GM21786 (cell line): Measurements from ENCODE around the gene ANKLE2.
"Not testable (repeated sequence)": the region's sequence is repeated elsewhere in the genome, so short reads cannot be mapped to it uniquely, and the experiment has no call there.

Experiments
- ATAC-seq: cut with Tn5 transposase; IDR thresholded peaks from one replicate; pipeline ENCODE4 v1.9.1; 2021; ENCODE audit not compliant: unreplicated experiment

Gene ANKLE2

DNA sequence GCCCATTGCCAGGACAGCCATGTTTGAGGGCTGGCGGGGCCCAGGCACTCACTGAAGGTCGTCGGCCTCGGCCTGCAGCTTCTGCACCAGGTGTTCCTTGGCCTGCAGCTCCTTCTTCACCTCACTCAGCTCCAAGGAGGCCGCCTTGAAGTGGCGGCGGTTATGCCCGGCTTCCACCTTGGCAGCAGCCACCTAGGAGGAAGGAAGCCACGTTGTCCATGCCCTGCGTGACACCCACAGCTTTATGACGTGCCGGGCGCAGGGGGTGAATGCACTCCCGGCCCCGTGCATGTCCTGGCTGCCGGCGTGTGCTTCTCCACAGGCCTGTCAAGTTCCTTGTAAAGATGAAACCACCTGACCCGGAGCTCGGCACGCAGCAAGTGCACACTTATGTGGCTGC, 16.0 kb upstream of the ANKLE2 start:
- ATAC-seq = no peak

DNA sequence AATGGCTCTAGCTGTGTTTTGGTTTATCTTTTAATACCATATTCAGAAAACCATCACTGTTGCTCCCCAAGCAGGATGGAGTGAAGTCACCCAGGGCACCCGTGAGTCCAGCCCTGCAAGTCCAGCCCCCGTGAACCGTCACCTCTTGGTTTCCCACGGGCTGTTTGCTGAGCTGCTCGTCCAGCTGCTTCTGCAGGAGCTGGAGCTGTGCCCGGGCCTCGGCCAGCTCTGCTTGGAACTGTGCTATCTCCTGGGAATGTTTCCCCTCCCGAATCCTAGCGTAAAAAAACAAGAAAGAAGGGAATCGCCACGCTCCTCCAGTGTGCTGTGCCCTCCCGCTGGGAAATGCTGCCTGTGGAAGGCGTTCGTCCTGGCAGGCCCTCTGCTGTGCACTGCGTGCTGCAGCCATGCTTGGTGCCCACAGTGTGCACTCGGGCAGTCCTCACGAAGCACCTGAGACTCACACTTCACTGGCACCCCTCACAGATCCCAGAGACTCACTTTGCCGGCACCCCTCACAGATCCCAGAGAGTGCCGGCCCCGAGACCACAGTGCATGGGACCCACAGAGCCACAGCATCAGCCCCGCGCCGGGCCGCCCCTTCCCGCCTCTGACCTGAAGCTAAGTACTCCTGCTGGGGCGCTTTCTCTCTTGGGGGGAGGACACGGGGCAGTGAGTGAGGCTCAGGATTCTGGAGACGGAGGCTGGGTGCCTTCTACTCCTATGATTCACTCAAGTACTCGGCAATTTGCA, 15.4 kb upstream of the ANKLE2 start:
- no peak for ATAC-seq

DNA sequence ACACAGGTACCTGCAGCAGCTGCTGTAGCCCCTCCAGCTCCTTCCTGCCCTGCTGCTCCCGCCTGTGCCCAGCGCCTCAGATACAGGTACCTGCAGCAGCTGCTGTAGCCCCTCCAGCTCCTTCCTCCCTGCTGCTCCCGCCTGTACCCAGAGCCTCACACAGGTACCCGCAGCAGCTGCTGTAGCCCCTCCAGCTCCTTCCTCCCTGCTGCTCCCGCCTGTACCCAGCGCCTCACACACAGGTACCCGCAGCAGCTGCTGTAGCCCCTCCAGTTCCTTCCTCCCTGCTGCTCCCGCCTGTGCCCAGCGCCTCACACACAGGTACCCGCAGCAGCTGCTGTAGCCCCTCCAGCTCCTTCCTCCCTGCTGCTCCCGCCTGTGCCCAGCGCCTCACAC, 14.6 kb upstream of the ANKLE2 start:
- not testable (repeated sequence) for ATAC-seq

GRCh38 chr12:132775502-132776229, 14.0 kb upstream of the ANKLE2 start:
- ATAC-seq = no peak

DNA sequence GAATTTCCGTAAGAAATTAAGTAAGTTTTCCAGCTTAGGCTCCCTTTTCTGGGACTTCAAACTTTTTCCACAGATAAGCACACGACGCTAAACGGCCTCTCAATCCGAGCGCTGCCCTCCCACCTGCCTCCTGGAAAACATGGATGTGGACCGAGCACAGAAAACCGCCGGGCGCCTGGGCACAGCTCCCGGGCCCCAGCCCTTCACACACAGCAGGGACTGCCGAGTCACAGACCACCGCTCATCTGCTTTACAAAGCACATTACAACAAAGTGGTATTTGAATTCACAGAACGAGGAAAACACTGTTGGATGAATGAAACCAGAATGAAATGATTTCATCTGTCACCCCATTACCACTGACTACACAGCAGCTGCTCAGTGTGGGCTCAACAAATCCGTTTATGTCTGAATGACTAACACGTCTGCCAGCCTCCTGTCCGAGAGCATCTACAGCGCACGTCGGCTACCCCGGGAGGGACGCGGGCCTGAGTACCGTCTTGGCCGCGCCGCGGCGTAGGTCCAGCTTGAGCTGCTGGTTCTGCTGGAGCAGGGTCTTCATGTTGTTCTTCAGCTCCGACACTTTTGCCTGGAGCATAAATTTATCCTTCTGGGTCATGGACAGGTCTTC, 13.1 kb upstream of the ANKLE2 start:
- no peak for ATAC-seq

DNA sequence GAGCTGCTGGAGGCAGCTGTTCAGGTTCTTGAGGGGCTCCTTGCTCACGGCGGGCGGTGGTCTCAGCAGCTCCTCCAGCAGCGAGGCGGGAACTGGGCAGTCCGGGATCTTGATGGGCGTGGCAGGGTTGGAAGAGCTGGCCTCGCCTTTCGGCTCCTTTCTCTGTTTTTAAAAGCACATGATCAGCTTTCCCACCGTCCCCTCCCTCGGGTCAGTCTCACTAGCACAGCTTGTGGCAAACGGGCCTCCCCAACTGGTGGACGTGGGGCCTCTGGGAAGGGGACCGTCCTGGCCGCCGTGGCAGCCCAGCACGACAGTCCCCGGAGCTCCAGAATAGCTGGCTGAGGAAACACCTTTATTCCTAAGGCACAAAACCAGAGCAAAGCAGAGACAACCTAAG, 12.5 kb upstream of the ANKLE2 start:
- ATAC-seq = no peak

DNA sequence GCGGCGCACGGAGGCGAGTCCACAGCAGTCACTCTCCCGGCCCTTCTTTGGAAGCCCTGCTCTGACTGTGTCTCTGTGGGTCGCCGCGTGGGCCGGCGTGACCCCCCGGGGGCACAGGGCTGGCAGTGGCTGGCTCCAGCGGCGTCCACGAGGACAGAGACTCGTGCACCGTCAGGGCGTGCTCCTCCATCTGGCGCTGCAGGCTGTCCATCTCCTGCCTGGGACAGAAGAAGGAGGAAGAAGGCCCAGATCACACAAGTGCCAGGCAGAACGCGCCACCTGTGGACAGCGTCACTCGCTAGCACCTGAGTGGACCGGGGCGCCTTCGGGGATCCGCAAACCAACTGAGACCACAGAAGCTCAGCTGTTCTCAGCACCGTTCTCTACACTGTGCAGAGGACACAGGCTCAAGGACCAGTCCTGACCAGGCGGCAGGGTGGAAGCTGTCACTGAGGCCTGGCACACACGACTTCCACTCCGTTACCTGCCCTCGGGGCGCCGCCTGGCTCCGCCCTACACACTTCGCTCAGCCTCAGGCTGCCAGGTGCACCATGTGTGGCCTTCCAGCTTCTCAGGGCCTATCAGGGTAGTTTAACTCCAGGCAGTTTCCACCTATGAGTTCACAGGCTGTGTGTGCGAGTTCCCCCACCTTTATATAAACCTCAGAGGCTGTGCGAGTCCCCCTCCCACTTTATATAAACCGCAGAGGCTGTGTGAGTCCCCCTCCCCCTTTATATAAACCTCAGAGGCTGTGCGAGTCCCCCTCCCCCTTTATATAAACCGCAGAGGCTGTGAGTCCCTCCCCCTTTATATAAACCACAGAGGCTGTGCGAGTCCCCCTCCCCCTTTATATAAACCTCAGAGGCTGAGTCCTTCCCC, 11.7 kb upstream of the ANKLE2 start:
- no peak for ATAC-seq

DNA sequence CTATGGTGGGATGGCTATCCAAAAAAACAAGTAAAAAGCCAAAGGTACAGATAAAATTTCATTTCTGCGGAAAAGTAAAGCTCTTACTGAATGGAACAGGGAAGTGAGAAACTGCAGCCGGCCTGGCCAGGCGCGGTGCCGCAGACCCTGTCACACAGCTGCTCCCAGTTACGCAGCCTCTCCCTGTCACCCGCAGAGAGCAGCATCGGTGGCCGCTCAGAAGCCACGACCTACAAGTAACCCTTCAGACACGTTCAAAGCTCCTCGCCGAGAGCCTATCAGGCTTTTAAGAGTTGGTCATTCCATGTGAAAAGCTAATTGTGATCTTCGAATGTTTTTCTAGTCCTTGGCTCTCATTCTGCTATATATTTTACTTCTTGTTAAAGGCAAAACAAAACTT, 11.0 kb upstream of the ANKLE2 start:
- no peak for ATAC-seq

DNA sequence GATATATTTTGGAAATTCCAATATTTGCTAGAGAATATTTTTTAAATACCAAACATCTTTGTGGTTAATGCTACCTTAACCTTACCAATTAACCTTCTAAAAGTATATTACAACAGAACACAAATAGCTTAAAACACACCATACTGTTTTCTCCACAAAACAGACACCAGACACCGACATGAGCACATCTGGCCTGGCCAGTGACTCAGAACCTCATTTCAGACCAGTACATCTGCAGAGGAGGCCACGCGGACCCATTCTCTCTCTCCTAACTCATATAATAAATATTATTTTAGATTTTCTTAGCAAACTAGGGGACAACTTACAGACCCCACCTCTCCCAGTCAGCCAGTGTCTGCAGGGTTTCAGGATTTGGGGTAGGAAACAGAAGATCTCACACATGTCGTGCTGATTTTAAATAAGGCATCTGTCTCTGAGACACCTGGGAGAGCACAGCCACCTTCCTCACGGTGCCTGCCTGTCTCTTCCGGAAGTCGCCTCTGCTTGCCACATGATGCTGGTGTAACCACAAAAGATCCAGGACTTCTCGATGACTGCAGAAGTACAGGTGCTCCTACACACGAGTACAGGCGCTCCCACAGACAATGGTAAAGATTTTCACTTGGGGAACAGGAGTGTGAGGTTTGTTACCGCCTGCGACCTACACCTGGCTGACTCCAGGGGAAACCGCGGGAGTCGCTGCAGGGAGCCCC, 9.7 kb upstream of the ANKLE2 start:
- peak; percentile 46 for ATAC-seq

DNA sequence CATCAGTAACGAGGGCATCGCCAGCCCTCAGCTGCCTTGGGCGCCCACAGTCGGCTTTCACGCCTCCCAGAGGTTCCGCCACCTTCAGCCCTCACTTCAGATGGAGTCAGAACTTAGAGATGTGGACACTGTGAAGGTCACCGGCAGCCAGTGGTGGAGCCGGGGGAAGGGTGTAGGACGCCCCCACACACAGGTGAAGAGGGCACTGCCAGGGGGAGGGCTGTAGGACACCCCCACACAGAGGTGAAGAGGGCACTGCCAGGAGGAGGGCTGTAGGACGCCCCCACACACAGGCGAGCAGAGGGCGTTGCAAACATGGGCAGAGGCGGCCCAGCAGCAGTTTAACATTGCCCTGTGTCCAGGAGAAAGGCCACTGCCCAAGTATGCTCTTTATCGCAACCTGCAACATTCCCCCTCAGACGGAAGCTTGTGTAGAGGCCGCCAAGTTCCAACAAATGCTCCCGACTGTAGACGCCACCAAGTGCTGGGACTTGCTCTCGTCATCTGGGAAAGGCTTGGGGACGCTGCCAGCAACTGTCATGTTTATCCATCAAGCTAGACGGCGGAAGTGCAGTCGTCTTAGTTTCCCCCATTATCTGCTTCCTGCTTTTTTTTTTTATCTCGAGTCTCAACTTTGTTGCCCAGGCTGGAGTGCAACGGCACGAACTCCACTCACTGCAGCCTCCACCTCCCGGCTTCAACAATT, 4.9 kb upstream of the ANKLE2 start:
- no peak for ATAC-seq

GRCh38 chr12:132765361-132765760, 3.7 kb upstream of the ANKLE2 start:
- ATAC-seq = no peak

GRCh38 chr12:132764231-132764630, 2.6 kb upstream of the ANKLE2 start:
- ATAC-seq = no peak

DNA sequence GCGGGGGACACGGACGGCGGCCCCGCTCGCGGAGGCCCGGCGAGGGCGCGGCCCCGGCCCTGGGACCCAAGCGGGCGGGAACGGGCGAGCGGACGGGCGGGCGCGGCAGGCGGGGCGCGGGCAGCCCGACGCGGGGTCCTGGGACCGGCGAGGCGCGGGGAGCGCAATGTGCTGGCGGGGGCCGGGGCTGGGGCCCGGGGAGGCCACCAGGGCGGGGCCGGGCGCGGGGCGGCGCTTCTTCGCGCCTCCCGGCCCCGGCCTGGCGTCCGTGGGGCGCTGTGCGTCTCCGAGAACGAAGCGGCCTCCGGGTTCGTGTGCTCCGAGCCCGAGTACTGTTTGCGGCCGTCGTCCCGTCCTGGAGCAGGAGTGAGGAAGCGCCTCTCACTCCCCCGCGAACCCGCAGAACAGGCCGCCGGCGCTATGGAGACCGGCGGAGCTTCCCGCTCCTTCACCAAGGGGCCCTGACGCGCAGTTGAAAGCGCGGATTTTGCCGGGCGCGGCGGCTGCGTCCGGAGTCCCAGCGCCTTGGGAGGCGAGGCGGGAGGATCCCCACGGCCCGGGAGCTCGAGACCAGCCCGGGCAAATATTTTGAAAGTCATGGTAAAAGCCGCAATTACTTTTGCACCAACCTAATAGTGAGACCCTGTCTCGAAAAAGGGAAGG, 420 bp upstream of the ANKLE2 start:
- ATAC-seq = peak; percentile 69

GRCh38 chr12:132759359-132759758, 2.3 kb downstream of the ANKLE2 start:
- no peak for ATAC-seq

DNA sequence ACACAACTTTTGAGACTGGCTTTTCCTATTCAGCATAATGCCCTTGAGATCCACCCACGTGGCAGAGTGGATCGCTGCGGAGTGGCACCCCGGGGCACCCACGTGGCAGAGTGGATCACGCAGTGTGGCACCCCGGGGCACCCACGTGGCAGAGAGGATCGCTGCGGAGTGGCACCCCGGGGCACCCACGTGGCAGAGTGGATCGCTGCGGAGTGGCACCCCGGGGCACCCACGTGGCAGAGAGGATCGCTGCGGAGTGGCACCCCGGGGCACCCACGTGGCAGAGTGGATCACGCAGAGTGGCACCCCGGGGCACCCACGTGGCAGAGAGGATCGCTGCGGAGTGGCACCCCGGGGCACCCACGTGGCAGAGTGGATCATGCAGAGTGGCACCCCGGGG, 2.8 kb downstream of the ANKLE2 start:
- not testable (repeated sequence) for ATAC-seq

DNA sequence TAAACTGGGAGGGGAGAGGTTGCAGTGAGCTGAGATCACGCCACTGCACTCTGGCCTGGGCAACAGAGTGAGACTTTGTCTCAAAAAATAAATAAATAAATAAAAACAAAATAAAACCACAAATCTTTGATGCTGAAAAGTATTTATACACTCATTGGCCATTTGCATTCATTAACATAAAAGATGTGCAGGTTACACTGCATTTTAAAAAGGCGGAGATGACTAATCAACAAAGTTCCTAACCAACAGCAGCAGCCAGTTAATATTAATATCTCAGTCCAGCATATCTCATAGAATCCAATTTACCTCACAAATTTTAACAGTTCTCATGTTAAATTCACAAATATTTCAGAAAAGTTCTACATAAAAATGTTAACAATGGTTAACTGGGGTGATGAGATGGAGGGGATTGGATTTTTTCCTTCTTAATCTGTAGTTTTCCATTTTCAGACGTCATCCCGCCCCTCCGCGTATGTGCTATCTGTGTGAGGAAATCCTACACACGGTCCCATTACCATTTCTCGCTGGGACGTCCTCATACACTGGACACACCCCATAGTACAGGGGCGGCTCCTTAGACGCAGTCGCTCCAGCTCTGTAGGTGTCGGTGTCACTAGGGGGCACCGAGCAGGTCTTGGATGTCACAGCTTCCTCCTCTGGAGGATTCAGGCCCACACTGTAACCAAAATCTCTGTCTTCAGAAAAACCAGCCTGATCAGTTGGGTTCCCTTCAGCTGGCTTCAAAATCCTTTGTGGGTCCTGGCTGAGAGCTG, 7.3 kb downstream of the ANKLE2 start:
- no peak for ATAC-seq

- ATAC-seq = not testable (repeated sequence)
These were observed 8.0 kb downstream of the ANKLE2 start for GRCh38 chr12:132753670-132754069.

GRCh38 chr12:132748319-132748718, 13.3 kb downstream of the ANKLE2 start:
- ATAC-seq = no peak

GRCh38 chr12:132747896-132748295, 13.7 kb downstream of the ANKLE2 start:
- no peak for ATAC-seq
